ENCODE measurements around the gene DTX3.

- TF ChIP-seq CTCF (IDR thresholded peaks at IDR 0.05), result no peak
- TF ChIP-seq POLR2AphosphoS5 (IDR thresholded peaks at IDR 0.05), result no peak
- TF ChIP-seq POLR2A (IDR thresholded peaks at IDR 0.05), result no peak
These were observed 35.8 kb downstream of the DTX3 start for GRCh38 chr12:57640175-57641042.
